Natural killer cell (primary cell): ENCODE results near the gene HOXB5. TPM values are rescaled to one million over a fixed set of nuclear protein-coding genes. Genes with fewer than 3 reads are reported as not detected.

ENCODE experiments used
- ATAC-seq, 3 donors: fragments of 150-1000 bp in 2 of 3; fragments of 200-7000 bp in 1 of 3; cut with Tn5 transposase; 1 replicate in 1 of 3; 2 replicates in 2 of 3; pipeline ENCODE4 v1.10.0; 2021; ENCODE audit warnings: mild to moderate bottlenecking in 2 of 3, moderate library complexity in 2 of 3
- DNase-seq, 2 donors: peaks; one replicate each; pipeline versions ENCODE4 v3.0.0 to v3.0.0-alpha.2; 2013 to 2021; ENCODE audit warnings: mixed read lengths in 1 of 2
- H3K27ac ChIP-seq: one replicate; pipeline ENCODE4 v1.5.1; 2013; ENCODE audit warnings: mild to moderate bottlenecking, low read length
- H3K27me3 ChIP-seq: one replicate; pipeline ENCODE4 v1.6.1; 2013; ENCODE audit warnings: low read length; ENCODE audit not compliant: control insufficient read depth, insufficient read depth
- H3K36me3 ChIP-seq: one replicate; pipeline ENCODE4 v1.6.1; 2013; ENCODE audit warnings: low read length; ENCODE audit not compliant: control insufficient read depth, insufficient read depth
- H3K4me1 ChIP-seq: one replicate; pipeline ENCODE4 v1.6.1; 2013; ENCODE audit warnings: low read length; ENCODE audit not compliant: control insufficient read depth, insufficient read depth
- H3K4me3 ChIP-seq: one replicate; pipeline ENCODE4 v1.5.1; 2013; ENCODE audit warnings: low read length
- H3K9me3 ChIP-seq: one replicate; pipeline ENCODE4 v1.6.1; 2013; ENCODE audit warnings: low read length; ENCODE audit not compliant: control insufficient read depth, insufficient read depth
- H3K27ac Mint-ChIP-seq, 2 donors: one replicate each; pipeline ENCODE4 v1.8.0; 2022; ENCODE audit warnings: mild to moderate bottlenecking in 2 of 2, mixed read lengths in 2 of 2, moderate library complexity in 1 of 2
- H3K27me3 Mint-ChIP-seq, 2 donors: one replicate each; pipeline ENCODE4 v1.8.0; 2022; ENCODE audit warnings: low read depth in 2 of 2, mixed read lengths in 2 of 2
- H3K36me3 Mint-ChIP-seq: one replicate; pipeline ENCODE4 v1.8.0; 2022; ENCODE audit warnings: mixed read lengths
- H3K4me1 Mint-ChIP-seq, 2 donors: one replicate each; pipeline ENCODE4 v1.8.0; 2022; ENCODE audit warnings: mixed read lengths in 2 of 2
- H3K4me3 Mint-ChIP-seq: one replicate; pipeline ENCODE4 v1.8.0; 2022; ENCODE audit warnings: mild to moderate bottlenecking, moderate library complexity, mixed read lengths
- H3K9me3 Mint-ChIP-seq, 2 donors: one replicate each; pipeline ENCODE4 v1.8.0; 2022; ENCODE audit warnings: mixed read lengths in 2 of 2
- WGBS: methylation state at CpG from one replicate; pipeline ENCODE4 v1.1.7; 2013; ENCODE audit warnings: missing lambda C conversion rate; ENCODE audit not compliant: insufficient coverage; 5-methylcytosine and 5-hydroxymethylcytosine counted together
- intact Hi-C: fragments of 100-400 bp; cut with micrococcal nuclease; formaldehyde crosslinking; loops from one replicate; pipeline ENCODE4 v1.14.2; 2022
- total RNA-seq, 4 donors: library from RNA; stranded (reverse); fragments of 120-200 nt in 1 of 4; gene quantifications; one replicate each; pipeline versions ENCODE4 v1.2.3 to v1.2.4, GENCODE V29; 2013 to 2022
- TF ChIP-seq, protein P1 (sequence below): fragments of 200-600 bp; IDR thresholded peaks from one replicate; pipeline ENCODE4 v1.8.0; 2022; ENCODE audit warnings: antibody characterized with exemption

The HOXB5 gene
- total RNA-seq, 3 donors from 2014 or later (not counting 1 experiment from before 2014, with no cell fraction given) = not detected

DNA sequence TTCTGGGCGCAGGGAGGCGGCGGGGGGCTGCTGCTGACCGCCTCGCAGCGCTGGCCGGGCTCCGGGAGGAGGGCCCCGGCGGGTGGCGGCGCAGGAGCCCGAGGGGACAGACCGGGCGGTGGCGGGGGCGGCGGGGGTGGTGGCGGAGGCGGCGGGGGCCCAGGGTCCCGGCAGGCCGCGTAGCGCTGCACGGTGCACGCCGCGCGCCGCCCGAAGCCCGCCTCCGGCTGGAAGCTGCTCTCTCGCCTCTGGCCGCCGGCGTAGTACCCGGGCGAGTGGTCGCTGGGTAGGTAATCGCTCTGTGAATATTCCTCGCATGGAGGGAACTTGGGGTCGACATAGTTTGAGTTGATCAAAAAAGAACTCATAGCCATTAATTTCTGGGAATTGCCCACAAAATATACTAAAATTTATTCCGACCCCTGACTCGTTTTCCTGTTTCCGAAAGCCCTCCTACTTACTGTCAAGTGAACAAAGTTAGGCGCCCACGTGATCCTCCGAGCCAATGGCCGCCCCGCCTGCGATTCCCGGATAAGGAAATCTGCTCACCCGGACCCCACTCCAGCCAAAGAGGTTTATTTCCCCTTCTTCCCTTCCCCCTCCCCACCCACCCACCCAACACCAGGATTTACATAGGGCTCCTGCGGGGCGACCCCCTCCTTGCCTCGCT is 15.5 kb downstream of the HOXB5 start, which contains the start of gene HOXB4:
Gene HOXB4, minus strand, starts transcription at position 405 of the 670 bp plus-strand sequence. Its CDS starts 31 bp downstream, at position 374.
- Mint-ChIP-seq H3K4me3 (peak within 1 kb of the TSS; percentile 97), H3K27ac (peak within 1 kb of the TSS; percentile 86 to 89), H3K36me3 (no peaks in the 10 kb centered on the region), H3K27me3 (peaks cover 30 to 42% of the 10 kb centered on the region in 2 donors), H3K4me1 (peaks cover 44 to 71% of the 10 kb centered on the region in 2 donors), H3K9me3 (no peaks in the 10 kb centered on the region)
- under 1% methylated on average over 58 of the region's 58 CpGs for WGBS
- peak; percentile 67 to 85 for DNase-seq
- no peaks in the 10 kb centered on the region for H3K36me3 ChIP-seq
- H3K4me1 ChIP-seq = peaks cover 59% of the 10 kb centered on the region
- peak within 1 kb of the TSS; percentile 81 for H3K4me3 ChIP-seq
- peak; percentile 77 to 85 (median 84) for ATAC-seq
- peak within 1 kb of the TSS; percentile 55 for H3K27ac ChIP-seq
- H3K9me3 ChIP-seq = no peaks in the 10 kb centered on the region
- peaks cover 29% of the 10 kb centered on the region for H3K27me3 ChIP-seq
- intact Hi-C loops = no loop called here
- TF ChIP-seq, protein P1, sequence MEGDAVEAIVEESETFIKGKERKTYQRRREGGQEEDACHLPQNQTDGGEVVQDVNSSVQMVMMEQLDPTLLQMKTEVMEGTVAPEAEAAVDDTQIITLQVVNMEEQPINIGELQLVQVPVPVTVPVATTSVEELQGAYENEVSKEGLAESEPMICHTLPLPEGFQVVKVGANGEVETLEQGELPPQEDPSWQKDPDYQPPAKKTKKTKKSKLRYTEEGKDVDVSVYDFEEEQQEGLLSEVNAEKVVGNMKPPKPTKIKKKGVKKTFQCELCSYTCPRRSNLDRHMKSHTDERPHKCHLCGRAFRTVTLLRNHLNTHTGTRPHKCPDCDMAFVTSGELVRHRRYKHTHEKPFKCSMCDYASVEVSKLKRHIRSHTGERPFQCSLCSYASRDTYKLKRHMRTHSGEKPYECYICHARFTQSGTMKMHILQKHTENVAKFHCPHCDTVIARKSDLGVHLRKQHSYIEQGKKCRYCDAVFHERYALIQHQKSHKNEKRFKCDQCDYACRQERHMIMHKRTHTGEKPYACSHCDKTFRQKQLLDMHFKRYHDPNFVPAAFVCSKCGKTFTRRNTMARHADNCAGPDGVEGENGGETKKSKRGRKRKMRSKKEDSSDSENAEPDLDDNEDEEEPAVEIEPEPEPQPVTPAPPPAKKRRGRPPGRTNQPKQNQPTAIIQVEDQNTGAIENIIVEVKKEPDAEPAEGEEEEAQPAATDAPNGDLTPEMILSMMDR = no peak

DNA sequence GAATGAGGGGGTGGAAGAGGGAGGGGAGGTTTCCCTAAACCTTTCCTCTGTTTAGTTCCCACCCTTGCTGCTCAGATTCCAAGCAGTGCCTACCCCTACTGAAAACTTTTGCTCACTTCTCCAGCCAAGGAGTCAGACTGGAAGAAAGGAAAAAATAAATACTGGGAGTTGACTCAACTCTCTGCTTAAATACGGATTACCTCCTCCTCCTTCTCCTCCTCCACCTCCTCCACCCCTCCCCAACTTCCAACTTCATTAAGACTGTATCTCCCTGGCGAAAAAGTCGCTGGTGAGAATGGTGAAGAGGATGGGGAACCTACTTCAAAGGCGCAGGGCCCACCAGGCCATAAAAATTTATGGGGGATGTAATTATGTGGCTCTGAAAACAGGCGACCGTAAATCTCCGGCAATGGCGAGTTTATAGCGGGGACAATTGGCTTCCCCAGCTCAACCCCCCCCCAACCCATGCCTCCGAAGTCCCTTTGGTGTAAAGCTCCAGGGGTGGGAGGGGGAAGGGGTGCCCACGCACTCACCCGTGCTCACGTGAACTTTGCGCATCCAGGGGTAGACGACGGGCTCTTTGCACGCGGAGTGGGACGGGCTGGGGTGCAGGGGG is 16.1 kb downstream of the HOXB5 start:
- Mint-ChIP-seq H3K36me3 (no peaks in the 10 kb centered on the region), H3K4me1 (peaks cover 44 to 70% of the 10 kb centered on the region in 2 donors), H3K27ac (peak overlapping the region in 1 of 2 donors; percentile 89), H3K4me3 (peak overlapping the region; percentile 83), H3K9me3 (no peaks in the 10 kb centered on the region), H3K27me3 (peaks cover 23 to 35% of the 10 kb centered on the region in 2 donors)
- TF ChIP-seq, protein P1 = no peak
- DNase-seq (peak in 1 of 2 donors; percentile 50), ATAC-seq (peak in 2 of 3 donors; percentile 10 to 13)
- no peak overlapping the region for H3K27ac ChIP-seq
- H3K27me3 ChIP-seq = peaks cover 26% of the 10 kb centered on the region
- intact Hi-C loops = no loop called here
- H3K4me3 ChIP-seq = peak overlapping the region; percentile 44
- WGBS = 2% methylated on average over 10 of the region's 19 CpGs
- no peaks in the 10 kb centered on the region for H3K36me3 ChIP-seq
- H3K4me1 ChIP-seq = peaks cover 60% of the 10 kb centered on the region
- no peaks in the 10 kb centered on the region for H3K9me3 ChIP-seq

DNA sequence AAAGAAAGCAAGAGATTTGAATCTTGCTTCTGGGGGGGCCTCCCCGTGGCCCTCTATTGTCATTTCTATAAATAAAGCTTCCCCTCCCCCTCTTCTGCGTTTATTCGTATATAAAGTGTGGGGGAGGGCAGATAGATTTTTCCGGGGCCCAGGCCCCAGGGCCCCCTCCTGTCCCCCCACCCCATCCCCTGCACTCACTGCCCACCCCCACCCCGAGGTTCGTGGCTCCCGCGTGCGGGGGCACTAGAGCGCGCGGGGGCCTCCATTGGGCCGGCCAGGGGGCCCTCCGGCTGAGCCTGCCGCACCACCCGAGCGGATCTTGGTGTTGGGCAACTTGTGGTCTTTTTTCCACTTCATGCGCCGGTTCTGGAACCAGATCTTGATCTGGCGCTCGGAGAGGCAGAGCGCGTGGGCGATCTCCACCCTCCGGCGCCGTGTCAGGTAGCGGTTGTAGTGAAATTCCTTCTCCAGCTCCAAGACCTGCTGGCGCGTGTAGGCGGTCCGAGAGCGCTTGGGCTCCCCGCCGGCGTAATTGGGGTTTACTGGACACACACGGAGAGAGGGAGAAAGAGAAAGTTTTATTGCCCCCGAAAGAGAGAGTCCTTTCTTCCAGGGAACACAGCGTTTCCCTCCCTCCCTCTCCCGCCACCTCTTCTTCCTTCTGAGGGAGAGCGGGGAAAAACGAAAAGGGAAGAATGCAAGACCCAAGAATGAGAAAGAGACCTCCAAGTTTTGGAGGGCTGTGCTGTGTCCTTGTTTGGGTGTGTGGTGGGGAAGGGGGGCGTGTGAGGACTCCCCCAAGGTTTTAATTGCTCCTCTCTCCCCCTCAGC is 16.9 kb downstream of the HOXB5 start:
- DNase-seq (peak in 1 of 2 donors; percentile 16), ATAC-seq (no peak)
- peaks cover 54% of the 10 kb centered on the region for H3K4me1 ChIP-seq
- H3K4me3 ChIP-seq = peak overlapping the region; percentile 6
- no peaks in the 10 kb centered on the region for H3K9me3 ChIP-seq
- TF ChIP-seq, protein P1 = no peak
- no peak overlapping the region for H3K27ac ChIP-seq
- Mint-ChIP-seq H3K9me3 (no peaks in the 10 kb centered on the region), H3K36me3 (no peaks in the 10 kb centered on the region), H3K27me3 (peaks cover 21 to 30% of the 10 kb centered on the region in 2 donors), H3K4me3 (peak overlapping the region; percentile 75), H3K27ac (peak overlapping the region in 1 of 2 donors; percentile 89), H3K4me1 (peaks cover 41 to 67% of the 10 kb centered on the region in 2 donors)
- intact Hi-C loops = no loop called here
- no peaks in the 10 kb centered on the region for H3K36me3 ChIP-seq
- 38% methylated on average over 31 of the region's 43 CpGs for WGBS
- H3K27me3 ChIP-seq = peaks cover 22% of the 10 kb centered on the region
